Activated T-cell treated with anti-CD3 and anti-CD28 coated beads for 1 hour (primary cell): ENCODE data around the gene ERC2.
"Not testable (repeated sequence)": the region's sequence is repeated elsewhere in the genome, so short reads cannot be mapped to it uniquely, and the experiment has no call there.

Experiments
- DNase-seq: peaks from one replicate; pipeline ENCODE4 v3.0.0-alpha.2; 2020; ENCODE audit warnings: low read depth

ERC2 gene

DNA sequence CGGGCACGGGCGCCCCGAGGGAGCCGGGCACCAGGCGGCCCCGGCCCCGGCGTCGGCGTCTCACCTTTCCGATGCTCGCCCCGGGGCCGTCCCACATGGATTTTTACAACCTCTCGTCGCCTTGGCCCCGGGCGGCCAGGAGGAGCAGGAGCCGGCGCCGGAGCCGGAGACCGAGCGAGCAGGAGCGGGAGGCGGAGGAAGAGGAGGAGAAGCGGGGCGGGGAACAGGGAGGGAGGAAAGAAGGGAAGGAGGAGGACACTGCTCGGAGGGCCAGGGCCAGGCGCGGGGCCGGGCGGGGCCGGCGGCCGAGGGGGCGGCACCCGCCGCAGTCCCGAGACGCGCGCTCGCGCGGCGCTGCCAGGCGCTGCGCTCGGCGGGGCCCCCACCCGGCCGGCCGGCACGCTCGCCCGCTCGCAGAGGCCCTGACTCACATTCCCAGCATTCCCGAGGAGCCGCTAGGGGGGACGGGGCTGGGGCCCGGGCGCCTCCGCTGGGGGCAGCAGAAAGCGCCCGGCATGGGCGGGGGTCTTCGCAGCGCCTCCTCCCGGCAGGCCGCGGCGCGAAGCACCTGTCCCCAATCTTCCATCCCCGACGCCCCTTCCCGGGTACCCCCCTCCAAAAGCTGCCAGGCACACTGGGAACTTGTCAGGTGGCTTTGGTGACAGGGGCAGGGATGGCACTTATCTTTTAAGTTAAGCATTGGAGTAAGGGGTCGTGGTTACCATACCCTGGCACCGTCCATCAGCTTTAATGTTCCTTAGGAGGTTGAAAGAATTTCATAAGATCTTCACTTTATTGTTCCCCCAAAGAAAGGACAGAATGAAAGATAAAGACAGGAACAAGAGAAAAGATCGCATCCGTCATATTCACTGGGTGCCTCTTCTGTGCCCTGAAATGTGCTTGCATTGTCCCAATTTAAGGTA is at the start of gene ERC2:
ERC2 (minus strand) TSS at position 284 of the 923 bp plus-strand sequence.
- DNase-seq: no peak

DNA sequence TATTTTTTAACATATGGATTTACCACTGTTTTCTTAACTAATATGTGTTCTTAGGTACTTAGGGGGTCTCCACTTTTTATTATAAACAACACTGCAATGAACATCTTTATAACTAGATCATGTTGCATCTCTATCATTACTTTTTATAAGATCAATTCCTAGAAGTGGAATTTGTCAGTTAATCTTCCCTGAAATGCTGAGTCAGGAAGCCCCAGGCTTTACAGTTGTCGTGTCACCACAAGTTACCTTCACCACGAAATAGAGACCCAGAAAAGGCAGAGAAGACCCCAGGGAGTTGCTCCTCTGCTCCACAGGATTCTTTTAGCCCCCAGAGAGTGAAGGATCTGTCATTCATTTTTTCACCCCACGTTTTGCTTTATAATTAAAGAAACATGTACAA is 34.5 kb upstream of the ERC2 start:
- no peak for DNase-seq

DNA sequence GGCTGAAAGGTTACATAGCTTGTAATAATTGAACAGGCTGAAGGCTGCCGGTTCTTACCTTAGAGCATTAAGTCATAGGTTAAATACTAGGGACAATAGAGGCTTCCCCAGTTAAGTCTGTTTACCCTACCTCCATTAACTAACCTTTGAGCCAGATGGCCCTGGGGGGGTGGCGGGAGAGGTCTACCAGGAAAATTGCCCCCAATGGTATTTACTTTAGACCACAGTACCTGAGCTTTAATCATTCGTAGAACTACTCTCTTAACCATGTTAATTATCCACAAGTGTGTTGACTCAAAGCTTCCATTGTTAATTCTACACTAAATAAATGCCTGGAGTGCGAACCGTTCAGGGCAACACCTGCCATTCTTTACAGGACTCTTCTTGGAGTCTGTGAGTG is 28.1 kb upstream of the ERC2 start:
- DNase-seq: not testable (repeated sequence)

DNA sequence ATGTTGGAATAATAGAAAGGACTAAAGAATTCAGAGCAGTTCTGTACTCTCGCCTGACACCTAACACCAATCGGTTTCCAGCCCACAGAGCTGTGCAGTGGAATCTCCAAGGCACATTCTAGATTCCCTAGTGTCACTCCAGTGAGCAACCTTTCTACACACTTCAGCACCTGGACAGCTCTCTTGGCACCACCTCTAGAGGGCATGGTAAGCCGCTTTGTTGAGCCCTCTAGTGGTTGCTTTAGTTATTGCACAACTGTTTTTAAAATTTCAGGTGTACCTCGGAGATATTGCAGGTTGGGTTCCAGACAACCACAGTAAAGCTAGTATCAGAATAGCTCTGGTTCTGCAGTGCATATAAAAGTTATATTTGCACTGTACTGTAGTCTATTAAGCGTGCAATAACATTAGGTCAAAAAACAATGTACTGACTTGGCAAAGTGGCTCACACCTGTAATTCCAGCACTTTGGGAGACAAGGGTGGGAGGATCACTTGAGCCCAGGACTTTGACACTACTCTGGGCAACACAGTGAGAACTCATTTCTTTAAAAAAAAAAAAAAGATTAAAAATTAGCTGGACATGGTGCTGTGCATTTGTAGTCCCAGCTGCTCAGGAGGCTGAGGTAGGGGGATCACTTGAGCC is 26.5 kb upstream of the ERC2 start:
- peak; percentile 55 for DNase-seq

DNA sequence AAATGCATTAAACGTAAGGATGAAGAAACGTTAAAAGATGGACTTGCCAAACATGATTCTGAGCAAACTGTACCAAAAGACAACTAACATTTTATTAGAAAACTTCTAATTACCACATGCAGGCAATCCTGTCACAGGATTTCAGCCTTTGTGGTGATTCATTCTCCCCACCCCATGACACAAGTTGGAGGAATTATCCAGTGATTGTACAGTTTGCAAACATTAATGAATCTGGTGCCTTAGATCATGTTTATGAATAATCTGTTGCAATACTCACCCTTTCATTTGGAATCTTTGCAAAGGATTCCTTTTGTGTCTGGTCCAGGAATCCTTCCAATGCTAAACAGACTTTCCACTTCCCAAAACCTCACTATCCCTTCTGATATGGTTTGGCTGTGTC is 23.3 kb upstream of the ERC2 start:
- no peak for DNase-seq

DNA sequence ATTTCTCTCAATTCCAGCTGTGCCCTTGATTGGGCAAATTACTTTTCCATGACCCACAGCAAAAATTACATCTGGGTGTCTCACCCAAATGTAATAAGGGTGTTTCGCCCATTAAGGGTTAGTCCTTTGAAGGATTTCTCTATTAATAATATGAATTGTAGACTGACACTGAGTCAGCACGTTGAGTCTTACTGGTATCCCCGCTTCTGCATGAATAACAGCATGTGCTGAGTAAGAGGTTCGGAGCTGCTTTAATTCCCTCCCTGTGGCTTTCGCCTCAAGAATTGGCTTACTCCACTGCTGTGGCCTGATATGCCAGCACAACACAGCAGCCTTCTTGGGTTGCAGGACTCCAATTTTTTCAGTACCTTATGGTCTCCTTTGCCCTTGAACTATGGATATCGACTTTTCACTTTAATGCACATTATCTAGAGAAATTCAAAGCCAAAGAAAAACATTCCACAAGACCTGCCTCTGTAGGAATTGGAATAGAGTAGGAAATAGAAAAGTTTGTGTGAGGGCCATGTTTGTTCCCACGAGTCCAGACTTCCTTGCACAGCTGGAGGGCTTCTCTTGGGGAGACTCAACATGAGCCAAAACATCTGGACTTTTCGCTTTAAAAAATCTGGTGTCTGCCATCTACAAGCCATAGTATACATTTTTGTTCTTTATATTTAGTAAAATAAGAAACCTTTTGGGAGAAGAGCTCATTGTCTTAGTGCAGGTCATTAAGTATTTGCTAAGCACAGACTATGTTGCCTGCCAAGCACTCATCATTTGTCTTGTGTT is 20.7 kb upstream of the ERC2 start:
- DNase-seq: no peak

DNA sequence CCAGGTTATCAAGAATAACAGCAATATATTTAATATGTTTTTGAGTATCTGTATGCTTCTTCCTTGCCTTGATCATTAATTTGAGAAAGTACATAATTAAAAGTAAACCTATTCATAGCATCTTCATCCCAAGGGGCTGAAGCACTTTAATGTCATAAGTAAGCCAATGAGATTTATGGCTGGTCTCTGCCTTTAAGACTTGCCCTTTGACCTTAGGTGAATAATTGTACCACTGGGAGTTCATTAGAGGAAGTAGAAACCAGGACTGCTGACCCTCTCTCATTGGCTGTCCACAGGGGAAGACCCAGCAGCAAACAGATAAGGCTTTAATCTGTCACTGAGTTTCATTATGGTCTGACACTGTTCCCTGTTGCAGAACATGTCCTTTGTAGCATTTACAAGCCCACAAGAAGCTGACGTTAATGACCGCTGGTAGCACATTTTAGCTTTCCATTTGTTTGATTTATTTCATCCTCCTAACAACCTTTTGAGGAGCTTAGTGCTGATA is 16.3 kb upstream of the ERC2 start:
- no peak for DNase-seq

DNA sequence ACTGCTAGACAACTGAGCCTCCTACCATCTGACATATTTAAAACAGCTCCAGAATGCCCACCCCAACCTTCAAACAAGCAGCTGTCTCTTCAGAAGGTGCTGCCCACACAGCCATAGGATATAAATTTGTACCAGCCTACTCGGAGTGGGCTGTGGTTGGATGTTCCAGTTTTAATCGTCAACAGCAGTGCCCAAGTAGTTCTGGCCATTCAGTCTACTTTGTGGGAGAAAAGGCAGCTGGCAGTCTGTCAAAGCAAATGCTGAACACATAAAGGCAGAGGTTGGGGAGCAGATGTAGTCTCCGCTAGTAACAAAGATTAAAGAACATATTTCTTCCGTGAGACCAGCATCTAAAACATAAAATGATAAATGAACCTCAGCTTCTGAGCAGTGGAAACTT is 15.9 kb upstream of the ERC2 start:
- no peak for DNase-seq

DNA sequence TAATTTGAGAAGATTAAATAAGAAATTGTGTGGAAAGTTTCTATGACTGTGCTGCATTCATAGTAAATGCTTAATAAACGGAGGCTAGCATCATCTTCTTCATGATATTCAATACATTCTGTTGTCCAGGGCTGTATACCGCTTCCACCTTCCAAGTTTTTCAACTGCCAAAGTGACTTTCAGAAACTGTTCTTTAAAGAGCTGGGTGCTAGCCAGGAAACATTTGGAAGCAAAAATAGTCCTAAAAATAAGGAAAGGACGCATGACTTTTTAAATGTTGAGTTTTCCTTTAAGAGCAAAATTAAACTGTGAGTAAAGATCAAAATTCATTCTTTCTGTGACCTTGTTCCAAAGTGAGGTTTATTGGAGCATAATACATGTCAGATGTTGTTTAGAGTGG is 9.4 kb upstream of the ERC2 start:
- DNase-seq: no peak

DNA sequence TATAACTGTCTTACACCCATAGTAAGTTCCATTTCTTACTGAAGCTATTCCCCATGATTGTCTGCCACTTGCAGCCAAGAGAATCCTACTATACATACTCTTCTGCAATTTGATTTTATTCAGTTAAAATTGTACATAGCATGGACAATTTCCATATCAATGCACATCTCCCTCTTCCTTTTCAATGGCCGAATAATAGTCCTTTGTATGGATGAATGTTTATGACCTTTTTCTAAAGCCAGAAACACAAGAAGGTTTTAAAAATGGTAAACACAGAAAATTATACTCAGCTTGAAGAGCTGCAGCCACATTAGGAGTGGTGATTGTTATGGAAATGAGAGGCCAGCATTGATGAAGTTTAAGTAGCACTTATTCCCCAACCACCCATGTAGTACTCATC is 8.5 kb upstream of the ERC2 start:
- no peak for DNase-seq

DNA sequence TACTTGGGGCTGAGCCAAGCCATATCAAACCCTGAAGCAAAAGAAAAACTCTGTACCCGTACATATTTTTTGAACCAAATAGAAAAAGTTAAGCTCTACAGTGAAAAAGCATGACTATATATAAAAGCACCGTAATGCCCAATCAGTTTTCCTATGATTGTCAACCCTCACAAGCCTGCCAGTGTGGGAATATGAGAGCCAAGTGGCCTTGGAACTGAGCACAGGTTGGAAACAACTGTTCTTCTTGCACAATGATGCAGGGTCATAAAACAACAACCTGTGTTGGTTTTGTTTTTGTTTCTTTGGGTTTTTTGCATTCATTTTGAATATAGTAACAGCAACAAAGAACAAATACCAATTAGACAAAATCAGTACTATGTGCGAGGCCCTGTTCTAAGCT is 3.5 kb upstream of the ERC2 start:
- DNase-seq: no peak

DNA sequence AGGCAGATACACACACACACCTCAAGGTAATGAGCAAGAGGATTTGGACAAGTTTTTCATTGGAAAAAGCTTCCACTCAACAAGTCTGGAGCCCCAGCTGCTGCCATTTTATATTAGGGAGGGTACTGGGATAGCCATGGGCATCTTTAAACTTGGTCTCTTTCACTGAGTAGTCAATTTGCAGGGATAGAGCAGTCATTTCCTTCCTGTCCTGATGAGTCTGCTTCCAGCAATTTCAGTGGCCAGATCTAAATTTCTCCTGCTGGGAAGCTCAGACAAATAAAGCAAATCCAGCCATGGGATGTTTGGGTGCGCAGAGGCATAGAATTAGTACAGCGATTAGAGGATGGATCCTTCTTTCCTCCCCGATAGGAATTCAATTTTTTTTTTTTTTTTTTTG is 874 bp upstream of the ERC2 start:
- DNase-seq: no peak

DNA sequence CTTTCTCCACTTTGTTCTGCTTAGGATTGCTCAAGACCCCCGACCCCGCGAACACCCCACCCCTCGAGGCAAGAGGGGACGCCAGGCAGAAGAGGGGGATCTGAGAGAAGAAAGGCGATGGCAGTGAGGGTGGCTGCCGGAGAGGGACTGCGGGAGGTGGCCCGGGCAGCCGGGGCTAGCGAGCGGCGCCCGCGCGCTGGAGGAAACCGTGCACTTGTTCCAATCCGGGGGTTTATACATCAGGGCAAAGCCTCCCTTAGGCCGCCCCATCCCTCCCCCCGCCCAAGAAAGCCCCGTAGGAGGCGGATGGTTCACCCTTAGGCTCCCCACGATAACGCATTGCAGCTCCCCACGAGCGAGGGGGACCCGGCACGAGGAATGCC is 475 bp downstream of the ERC2 start:
- DNase-seq: no peak

DNA sequence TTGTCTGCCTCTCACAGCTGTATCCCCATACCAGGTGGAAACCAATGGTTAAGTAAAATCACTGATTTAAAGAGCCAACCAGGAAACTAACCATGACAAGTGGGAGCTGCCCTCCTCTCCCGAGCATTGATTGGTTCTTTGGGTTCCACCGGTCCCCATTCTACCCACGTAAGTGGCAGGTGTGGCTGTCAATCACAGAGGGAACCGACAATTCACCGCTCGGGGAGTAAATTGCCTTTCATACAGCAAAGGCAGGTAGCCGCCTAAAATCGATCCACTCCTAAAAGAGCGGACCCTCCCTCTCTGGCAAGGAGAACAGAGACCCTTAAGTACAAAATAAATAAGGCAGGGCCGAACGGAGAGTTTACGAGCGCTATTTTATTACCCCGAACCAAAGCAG is 1.2 kb downstream of the ERC2 start:
- DNase-seq: no peak

DNA sequence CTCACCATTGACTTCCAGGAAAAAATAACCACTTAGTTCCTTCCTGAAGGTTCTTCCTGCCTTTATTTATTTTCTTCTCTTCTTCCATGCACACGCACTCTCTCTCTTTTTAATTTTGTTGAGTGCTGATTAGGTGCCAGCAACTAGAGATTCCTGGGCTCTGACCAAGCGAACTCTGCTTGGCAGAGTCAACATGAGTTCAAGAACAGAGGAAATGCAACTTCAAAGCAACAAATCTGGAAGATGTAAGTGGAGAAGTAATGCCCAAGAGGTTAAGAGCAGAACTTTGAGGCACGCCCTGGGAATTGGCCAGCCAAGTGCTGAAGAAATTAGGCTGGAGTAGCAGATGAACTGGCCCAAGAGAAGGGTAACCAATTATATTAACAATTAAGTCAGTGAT is 8.5 kb downstream of the ERC2 start:
- no peak for DNase-seq

DNA sequence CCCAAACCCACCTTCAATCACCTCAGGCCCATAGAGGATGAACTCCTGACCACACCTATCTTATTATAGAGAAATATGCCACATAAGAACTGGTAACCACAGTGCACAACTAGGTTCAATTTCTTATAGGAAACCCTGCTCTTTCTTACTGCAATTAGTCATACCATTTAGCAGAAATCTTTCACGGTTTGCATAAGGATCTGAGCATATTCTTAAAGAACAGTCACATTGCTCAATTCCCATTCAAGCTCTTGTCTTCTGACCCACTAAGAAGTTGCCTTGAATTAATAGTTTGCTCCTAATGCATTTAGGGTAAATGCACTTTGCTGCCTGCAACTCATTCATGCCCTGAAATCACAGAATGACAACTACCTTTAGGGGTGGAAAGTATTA is 9.2 kb downstream of the ERC2 start:
- DNase-seq: no peak

DNA sequence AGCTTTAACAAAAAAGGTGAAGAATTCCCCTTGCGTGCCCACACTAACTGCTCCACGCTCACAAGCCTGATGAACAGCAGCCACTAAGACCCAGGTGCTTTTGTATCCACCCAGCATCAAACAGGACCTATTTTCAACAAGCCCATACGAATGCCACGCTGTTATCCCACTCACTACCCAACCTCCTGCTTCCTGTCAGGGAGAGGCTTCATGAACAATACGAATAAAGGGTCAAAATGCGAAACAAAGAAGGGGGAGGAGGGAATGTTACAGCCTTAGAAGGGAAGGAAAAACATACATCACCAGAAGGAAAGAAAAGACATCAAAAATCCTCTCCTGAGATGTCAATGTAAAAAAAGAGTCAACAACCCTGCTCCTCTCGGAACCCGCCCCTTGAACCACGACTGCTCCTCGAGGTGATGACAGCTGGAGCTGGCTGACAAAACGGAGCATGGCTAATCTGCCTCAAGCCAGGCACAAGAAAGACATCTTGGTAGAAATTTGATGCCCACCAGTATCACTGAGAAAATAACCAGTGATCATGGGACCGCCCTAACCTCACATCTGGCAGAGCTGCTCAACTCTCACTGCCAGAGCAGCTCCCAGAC is 9.7 kb downstream of the ERC2 start:
- DNase-seq: no peak

DNA sequence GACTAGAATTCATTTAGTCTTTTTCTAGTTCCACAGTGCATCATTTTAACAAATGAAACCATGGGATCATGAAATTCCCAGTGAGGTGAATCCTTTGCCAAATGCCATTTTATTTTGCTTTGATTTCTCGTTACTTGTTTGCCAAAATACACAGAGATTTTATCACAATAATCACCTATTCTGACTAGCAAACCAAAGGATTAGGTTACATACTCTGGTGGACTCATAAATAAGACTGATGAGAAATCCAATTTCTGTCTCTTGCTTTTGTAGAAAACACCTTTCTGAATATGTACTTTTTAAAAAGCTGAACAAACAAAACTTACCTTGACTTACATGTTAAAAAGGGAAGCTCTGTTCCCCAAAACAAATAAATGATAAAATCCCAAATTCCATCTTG is 12.2 kb downstream of the ERC2 start:
- no peak for DNase-seq

DNA sequence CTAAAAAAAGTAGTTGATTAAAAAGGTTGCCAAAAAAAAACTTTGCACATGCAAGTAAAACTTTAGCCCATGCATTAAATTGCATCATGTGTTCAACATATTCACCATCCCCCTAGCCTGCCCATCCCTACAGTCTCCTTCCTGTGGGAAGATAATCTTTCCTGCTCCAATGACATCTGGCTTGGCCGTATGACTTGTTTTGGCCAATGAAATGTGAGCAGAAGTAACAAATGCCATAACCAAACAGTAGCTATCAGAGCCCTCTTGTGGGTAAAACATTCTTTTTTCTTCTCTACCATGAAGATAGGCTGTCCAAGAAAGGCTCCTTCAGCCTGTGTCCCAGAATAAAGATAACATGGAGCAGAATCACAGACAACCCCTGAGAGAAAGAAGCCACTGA is 15.3 kb downstream of the ERC2 start:
- DNase-seq: no peak

DNA sequence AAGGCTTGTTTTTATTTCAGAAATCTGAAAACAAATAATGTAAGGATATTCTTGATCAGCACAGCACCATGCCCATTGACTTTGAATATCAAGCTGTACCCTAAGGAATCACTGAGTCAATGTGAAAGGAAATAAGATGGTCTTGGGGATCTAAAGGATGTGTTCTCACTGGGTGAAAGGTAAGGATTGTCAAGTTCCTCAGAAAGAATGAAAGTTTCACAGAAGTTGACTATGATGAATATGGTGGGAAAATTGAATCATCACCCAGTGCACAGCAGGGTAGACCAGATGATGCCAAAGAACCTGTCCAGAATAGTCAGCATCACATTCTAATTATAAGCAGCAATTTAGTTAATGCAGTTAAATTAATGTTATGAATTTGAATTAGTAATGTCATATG is 16.2 kb downstream of the ERC2 start:
- no peak for DNase-seq

DNA sequence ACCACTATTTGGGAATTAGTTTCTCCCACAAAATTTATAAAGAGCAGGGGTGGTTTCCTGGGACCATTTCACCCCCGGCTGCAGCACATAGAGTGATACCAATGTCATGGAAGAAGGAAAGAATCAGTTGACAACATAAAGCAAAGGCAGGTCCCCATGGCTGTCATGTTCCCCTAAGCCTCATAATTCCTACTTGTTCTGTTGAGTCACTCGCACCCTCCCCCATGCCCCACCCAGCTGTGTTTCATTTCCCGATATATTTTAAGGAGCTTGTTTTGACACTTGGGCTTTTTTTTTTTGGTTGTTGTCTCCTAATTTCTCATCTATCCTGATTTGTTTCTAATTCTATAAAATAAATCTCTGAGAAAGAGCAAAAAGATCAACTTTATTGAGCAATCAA is 24.9 kb downstream of the ERC2 start:
- DNase-seq: no peak

DNA sequence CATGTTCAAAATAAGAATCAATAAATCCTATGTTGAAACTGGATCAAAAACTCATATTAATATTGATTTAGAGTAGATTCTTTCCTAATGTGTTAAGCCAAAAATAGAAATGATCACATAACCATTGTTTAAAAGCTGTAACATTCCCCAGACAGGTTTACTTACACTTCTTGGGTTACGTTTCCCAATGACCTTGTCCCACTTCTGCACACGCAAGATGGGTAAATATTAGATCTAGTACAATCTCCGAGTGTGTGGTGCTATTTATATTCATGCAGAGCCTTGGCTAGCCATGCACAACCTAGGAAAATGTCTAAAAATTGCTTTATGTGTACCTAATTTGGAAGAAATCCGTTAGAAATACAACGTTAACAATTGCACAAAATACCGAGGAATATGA is 39.6 kb downstream of the ERC2 start:
- DNase-seq: no peak
